Fibroblast of pulmonary artery (primary cell): ENCODE measurements around the gene HIC1.

ENCODE experiments used
- DNase-seq: peaks from one replicate; pipeline ENCODE4 v3.0.0-alpha.2; 2010; ENCODE audit warnings: low read depth
- H3K4me3 ChIP-seq: replicated peaks from 2 replicates; pipeline ENCODE4 v1.5.1; 2011; ENCODE audit warnings: low read depth, mild to moderate bottlenecking, control low read depth, low read length, moderate library complexity
- TF ChIP-seq, protein P1 (sequence below): IDR thresholded peaks from 2 replicates; pipeline ENCODE4 v1.5.1; 2011; ENCODE audit warnings: mild to moderate bottlenecking, control low read depth, low read length, inconsistent platforms; ENCODE audit errors: missing control alignments

The HIC1 gene

DNA sequence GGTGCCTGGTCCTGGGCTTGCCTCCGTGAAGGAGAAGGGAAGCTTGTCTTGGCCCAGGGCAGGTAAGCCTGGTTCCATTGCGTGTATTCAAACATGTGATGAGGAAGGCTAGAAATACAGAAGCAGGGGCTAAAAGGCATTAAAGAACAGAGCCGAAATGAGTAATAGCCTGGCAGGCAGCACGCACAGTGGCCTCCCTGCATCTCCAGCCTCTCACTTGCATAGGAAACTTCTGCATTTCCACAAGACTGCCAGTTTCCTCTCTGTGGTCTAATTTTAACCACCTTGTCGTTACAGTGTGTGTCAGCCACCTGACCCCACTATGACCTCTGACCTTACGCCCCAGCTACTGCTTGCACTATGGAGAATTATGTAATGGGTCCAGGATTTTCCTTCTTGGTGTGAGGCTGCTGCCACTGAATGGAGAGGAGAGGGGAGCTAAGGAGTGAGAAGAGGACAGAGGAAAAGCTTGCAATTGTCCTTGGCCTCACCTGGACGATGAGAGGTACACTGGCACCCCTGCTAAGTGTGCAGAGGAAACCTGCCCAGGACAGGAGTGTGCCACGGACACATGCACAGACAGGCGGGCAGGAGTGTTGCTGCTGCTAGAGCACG lies 32.8 kb downstream of the HIC1 start:
- TF ChIP-seq, protein P1, sequence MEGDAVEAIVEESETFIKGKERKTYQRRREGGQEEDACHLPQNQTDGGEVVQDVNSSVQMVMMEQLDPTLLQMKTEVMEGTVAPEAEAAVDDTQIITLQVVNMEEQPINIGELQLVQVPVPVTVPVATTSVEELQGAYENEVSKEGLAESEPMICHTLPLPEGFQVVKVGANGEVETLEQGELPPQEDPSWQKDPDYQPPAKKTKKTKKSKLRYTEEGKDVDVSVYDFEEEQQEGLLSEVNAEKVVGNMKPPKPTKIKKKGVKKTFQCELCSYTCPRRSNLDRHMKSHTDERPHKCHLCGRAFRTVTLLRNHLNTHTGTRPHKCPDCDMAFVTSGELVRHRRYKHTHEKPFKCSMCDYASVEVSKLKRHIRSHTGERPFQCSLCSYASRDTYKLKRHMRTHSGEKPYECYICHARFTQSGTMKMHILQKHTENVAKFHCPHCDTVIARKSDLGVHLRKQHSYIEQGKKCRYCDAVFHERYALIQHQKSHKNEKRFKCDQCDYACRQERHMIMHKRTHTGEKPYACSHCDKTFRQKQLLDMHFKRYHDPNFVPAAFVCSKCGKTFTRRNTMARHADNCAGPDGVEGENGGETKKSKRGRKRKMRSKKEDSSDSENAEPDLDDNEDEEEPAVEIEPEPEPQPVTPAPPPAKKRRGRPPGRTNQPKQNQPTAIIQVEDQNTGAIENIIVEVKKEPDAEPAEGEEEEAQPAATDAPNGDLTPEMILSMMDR: no peak
- no peak overlapping the region for H3K4me3 ChIP-seq
- DNase-seq: peak; percentile 40

DNA sequence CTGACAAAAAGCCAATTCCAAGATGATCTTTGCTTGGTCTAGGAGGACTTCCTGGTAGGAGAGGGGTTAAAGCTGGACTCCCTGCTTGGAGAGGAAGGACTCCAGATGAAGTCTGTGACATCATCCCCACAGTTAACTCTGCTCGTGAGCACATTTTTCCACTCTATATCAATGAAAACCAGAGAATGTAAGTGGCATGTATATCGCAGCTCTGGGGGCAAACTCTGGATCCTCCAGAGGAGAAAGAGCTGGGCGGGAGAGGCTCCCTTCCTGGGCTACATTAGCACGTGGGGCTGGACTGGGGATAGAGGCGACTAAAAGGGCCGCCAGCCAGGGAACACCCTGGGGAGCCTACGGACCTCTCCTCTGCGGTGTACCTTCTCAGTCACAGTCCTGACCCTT lies 34.1 kb downstream of the HIC1 start:
- DNase-seq: peak; percentile 72
- TF ChIP-seq, protein P1: no peak
- peak overlapping the region; percentile 38 for H3K4me3 ChIP-seq

GRCh38 chr17:2090210-2090641 lies 35.3 kb downstream of the HIC1 start:
- TF ChIP-seq, protein P1: no peak
- H3K4me3 ChIP-seq: no peak overlapping the region
- no peak for DNase-seq

DNA sequence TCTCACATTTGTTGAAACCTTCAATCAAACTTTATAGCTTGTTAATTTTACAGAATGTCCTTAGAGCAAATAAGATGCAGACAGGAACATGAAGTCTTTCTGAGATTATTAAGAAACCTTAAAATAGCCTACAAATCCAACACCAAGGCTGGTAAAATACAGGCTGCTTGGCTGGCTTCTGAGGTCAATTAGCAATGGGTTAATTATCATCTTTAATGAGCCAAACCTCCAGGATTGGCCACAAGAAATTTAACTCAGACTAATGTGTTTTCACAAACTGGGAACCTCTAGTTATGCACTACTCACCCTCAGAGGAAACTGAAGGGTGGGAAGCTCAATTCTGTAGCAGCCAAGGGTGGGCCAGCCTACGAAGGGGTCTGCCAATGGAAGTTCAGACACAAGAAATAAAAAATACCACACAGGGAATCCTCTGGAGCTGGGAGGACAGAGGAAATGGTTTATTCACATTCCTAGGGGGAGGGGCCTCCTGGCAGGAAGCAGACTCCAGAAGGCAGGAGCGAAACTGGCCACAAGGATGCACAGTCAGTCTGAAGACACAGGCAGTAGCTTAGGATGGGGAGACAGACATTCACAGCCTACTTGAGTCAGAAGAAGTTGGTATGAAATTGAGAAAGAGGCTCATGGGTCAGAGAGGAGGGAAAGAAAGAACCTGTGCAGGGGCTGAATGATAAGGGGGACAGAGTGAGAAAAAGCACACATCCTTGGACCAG lies 36.1 kb downstream of the HIC1 start:
- DNase-seq: peak; percentile 93

GRCh38 chr17:2092253-2092652 lies 37.4 kb downstream of the HIC1 start:
- no peak overlapping the region for H3K4me3 ChIP-seq
- TF ChIP-seq, protein P1: no peak
- no peak for DNase-seq

More for the DNA sequence above, 36.1 kb downstream of the HIC1 start:
- no peak overlapping the region for H3K4me3 ChIP-seq
- TF ChIP-seq, protein P1: peak; percentile 61

DNA sequence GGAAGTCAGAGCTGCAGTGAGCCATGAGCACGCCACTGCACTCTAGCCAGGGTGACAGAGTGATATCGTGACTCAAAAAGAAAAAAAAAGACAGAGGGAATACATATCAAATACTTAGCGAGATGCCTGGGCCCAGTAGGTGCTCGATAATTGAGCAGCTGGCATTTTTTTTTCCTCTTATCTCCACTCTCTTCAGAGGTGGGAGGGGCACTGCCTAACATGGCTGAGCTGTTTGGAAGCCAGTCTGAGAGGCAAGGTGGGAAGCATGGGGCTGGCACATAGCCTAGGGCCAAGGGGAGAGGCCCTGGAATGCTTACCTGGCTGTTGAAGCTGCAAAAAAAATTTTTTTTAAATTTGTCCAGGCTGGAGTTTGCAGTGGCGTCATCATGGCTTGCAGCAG lies 38.4 kb downstream of the HIC1 start:
- no peak for DNase-seq
- H3K4me3 ChIP-seq: no peak overlapping the region
- TF ChIP-seq, protein P1: no peak
